Ascending aorta (tissue), 2 donors: Measurements from ENCODE around the gene THNSL1. TPM values are rescaled to one million over a fixed set of nuclear protein-coding genes. Genes with fewer than 3 reads are reported as not detected.
"Not testable (repeated sequence)": the region's sequence is repeated elsewhere in the genome, so short reads cannot be mapped to it uniquely, and the experiment has no call there.

Source experiments
- DNase-seq, 2 donors: peaks; one replicate each; pipeline ENCODE4 v3.0.0-alpha.2; 2019; ENCODE audit warnings: low spot score in 2 of 2
- H3K27ac ChIP-seq, 2 donors: fragments of 200-600 bp; sonication (generic); one replicate each; pipeline ENCODE4 v1.5.1; 2016 to 2017; ENCODE audit warnings: mild to moderate bottlenecking in 1 of 2
- H3K27me3 ChIP-seq: fragments of 200-600 bp; sonication (generic); one replicate; pipeline ENCODE4 v1.5.1; 2017
- H3K36me3 ChIP-seq, 2 donors: fragments of 200-600 bp; sonication (generic); one replicate each; pipeline ENCODE4 v1.5.1; 2016
- H3K4me1 ChIP-seq, 2 donors: fragments of 200-600 bp; sonication (generic); one replicate each; pipeline ENCODE4 v1.5.1; 2016 to 2017; ENCODE audit warnings: mild to moderate bottlenecking in 1 of 2
- H3K4me3 ChIP-seq, 2 donors: fragments of 200-600 bp; sonication (generic); one replicate each; pipeline ENCODE4 v1.5.1; 2016 to 2017; ENCODE audit warnings: mild to moderate bottlenecking in 1 of 2
- H3K9me3 ChIP-seq, 2 donors: fragments of 200-600 bp; sonication (generic); one replicate each; pipeline ENCODE4 v1.5.1; 2016
- intact Hi-C: fragments of 100-400 bp; cut with DNase I; formaldehyde crosslinking; loops from one replicate; pipeline ENCODE4 v1.15.1; 2023
- total RNA-seq: library from RNA; depleted of rRNA; stranded (reverse); fragments of >200 nt; gene quantifications from one replicate; pipeline ENCODE4 v1.1.0, GENCODE V29; 2016
- TF ChIP-seq, protein P1 (sequence below), 3 experiments: fragments of 200-600 bp in 2 of 3; fragments of 450-650 bp in 1 of 3; sonication (generic) in 2 of 3; IDR thresholded peaks; one replicate each; pipeline ENCODE4 v1.5.1; 2016 to 2019; ENCODE audit warnings: antibody characterized with exemption in 3 of 3, mild to moderate bottlenecking in 1 of 3, moderate library complexity in 1 of 3

Gene THNSL1, protein sequence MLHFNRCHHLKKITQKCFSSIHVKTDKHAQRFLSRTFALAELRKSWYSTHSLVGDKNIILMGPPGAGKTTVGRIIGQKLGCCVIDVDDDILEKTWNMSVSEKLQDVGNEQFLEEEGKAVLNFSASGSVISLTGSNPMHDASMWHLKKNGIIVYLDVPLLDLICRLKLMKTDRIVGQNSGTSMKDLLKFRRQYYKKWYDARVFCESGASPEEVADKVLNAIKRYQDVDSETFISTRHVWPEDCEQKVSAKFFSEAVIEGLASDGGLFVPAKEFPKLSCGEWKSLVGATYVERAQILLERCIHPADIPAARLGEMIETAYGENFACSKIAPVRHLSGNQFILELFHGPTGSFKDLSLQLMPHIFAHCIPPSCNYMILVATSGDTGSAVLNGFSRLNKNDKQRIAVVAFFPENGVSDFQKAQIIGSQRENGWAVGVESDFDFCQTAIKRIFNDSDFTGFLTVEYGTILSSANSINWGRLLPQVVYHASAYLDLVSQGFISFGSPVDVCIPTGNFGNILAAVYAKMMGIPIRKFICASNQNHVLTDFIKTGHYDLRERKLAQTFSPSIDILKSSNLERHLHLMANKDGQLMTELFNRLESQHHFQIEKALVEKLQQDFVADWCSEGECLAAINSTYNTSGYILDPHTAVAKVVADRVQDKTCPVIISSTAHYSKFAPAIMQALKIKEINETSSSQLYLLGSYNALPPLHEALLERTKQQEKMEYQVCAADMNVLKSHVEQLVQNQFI
- total RNA-seq, result 0.64 TPM

DNA sequence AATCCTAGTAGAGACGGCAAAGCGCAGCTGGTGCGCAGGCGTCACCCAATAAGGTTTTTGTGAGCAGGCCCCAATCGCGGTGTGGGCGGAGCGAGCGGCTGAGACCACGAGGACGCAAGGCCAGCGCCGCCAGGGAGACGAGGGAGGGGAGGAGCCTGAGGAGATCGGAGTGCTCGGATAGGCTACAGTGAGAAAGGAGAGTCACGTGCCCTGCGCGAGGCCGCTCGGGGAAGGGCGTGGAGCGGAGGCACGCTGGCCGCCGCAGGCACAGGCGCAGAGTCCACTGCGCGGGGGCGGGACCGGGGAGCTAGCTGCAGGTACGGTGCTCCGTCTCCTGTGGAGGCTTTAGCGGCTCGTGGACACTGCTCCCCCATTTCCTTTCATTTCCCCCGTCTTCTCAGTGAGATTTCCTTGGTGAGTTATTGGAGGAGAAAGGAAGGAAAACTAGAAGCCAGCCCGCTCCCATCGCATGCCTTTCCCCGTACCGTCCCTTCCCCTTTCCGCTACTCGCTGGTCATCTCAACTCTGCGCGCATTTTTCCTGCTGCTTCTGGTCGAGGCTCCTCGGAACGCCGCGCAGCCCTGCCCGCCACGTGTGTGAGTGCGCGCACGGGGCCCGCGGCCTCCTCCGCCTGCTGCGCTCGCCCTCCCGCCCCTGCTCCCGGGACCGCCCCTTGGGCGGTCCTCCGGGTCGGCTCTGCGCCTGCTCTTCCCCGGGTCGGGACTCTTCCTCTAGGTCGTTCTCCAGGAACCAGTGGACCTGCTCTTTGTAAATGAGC lies at the start of gene THNSL1:
THNSL1 (plus strand) TSS at position 237 of the 778 bp plus-strand sequence. CDS start 6,612 bp downstream, outside the sequence.
- Histone ChIP-seq H3K4me1 (peaks cover 0 to 9% of the 10 kb centered on the region in 2 donors), H3K27ac (peak within 1 kb of the TSS; percentile 85 to 88), H3K36me3 (no peaks in the 10 kb centered on the region), H3K27me3 (no peaks in the 10 kb centered on the region), H3K9me3 (no peaks in the 10 kb centered on the region), H3K4me3 (peak within 1 kb of the TSS; percentile 74 to 77)
- peak; percentile 97 to 99 for DNase-seq
- intact Hi-C loops, result loop anchor here (1.0 to 5.0 kb wide), 5 partner anchors 46 to 292 kb away; partner anchors contain the start of gene GPR158
- TF ChIP-seq, protein P1, sequence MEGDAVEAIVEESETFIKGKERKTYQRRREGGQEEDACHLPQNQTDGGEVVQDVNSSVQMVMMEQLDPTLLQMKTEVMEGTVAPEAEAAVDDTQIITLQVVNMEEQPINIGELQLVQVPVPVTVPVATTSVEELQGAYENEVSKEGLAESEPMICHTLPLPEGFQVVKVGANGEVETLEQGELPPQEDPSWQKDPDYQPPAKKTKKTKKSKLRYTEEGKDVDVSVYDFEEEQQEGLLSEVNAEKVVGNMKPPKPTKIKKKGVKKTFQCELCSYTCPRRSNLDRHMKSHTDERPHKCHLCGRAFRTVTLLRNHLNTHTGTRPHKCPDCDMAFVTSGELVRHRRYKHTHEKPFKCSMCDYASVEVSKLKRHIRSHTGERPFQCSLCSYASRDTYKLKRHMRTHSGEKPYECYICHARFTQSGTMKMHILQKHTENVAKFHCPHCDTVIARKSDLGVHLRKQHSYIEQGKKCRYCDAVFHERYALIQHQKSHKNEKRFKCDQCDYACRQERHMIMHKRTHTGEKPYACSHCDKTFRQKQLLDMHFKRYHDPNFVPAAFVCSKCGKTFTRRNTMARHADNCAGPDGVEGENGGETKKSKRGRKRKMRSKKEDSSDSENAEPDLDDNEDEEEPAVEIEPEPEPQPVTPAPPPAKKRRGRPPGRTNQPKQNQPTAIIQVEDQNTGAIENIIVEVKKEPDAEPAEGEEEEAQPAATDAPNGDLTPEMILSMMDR (IDR thresholded peaks at IDR 0.05), result no peak

DNA sequence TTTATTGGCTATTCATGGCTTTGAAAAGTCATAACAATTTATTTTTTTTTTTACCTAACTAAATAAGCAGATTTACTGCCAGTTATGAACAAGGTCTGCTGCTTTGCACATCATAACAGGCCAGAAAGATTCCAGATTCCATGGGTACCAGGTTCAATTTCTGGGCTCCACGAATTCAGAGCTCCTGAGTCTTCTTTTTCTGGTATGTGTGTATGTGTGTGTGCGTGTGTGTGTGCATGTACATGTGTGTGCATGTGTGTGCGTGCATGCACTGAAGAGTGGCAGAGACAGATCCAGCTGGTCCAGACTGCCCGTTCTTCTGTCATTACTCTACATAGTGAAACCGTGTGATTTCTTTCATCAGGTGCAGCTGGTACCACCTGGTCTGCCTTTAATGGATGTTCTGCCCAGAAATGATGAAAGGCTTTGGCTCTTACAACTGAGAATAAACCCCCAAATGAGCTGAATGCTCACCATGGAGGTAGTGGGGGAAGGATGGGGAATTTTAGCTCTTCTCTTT lies 49.4 kb upstream of the THNSL1 start:
- no peaks in the 10 kb centered on the region for H3K36me3 ChIP-seq
- no peak overlapping the region for H3K27ac ChIP-seq
- TF ChIP-seq, protein P1 (IDR thresholded peaks at IDR 0.05), result no peak
- H3K4me3 ChIP-seq, result no peak overlapping the region
- H3K27me3 ChIP-seq, result no peaks in the 10 kb centered on the region
- DNase-seq, result no peak
- H3K4me1 ChIP-seq, result no peaks in the 10 kb centered on the region
- intact Hi-C loops, result no loop called here
- no peaks in the 10 kb centered on the region for H3K9me3 ChIP-seq

DNA sequence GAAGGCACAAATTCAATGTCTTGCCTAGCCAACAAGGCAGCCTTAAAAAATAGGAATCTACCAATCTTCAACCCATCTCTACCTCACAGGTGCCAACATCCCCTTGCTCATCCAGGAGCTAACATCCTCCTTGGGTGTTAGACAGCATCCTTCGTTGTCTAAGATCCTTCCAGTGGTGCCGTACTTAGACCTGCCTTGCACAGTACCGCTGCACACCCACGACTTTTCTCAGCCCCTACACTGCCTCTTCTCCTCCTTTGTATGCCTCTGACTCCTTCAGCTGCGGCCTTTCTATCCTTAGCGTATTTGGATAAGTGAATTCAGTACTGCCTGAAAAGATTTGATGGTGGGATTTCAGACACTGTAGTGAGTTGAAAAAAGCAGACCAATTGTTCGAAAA lies 48.1 kb upstream of the THNSL1 start:
- Histone ChIP-seq H3K27ac (no peak overlapping the region), H3K27me3 (no peaks in the 10 kb centered on the region), H3K9me3 (no peaks in the 10 kb centered on the region), H3K4me1 (no peaks in the 10 kb centered on the region), H3K4me3 (no peak overlapping the region), H3K36me3 (no peaks in the 10 kb centered on the region)
- TF ChIP-seq, protein P1 (IDR thresholded peaks at IDR 0.05), result no peak
- intact Hi-C loops, result no loop called here
- no peak for DNase-seq

DNA sequence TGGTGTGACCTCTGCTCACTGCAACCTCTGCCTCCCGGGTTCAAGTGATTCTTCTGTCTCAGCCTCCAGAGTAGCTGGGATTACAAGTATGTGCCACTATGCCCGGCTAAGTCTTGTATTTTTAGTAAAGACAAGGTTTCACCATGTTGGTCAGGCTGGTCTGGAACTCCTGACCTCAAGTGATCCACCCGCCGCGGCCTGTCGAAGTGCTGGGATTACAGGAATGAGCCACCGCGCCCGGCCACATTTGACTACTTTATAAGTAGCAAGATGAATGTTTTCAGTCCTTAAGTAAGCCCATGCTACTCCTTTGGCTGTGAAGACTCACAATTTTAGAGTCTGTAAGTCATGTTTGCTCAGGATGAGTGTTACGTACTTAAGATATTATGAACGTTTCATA lies 47.5 kb upstream of the THNSL1 start:
- H3K36me3 ChIP-seq, H3K4me1 ChIP-seq, intact Hi-C loops, H3K27me3 ChIP-seq, H3K4me3 ChIP-seq, DNase-seq, H3K9me3 ChIP-seq, H3K27ac ChIP-seq: not testable (repeated sequence)

DNA sequence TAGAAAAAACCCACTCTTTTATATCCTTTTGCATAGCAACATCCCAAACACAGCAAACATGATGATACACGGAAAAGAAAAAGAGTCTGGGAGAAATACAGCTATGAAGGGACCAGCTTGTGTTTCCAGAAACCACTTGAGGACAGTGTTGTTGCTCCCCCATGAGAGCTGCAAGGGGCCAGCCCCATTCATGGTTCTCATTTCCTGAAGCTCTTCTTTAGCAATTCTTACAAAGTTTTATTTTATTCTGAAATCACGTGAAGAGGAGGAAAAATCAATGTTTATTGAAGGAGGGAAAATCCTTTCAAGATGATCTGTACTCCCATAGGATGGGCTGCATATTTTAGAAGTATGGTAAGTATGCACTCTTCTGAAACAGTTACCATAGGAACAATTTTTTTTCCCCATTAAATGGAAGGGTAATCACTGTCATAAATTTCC lies 46.6 kb upstream of the THNSL1 start:
- Histone ChIP-seq H3K27ac (no peak overlapping the region), H3K9me3 (no peaks in the 10 kb centered on the region), H3K27me3 (no peaks in the 10 kb centered on the region), H3K4me1 (peaks cover 0 to 3% of the 10 kb centered on the region in 2 donors), H3K36me3 (no peaks in the 10 kb centered on the region), H3K4me3 (no peak overlapping the region)
- TF ChIP-seq, protein P1 (IDR thresholded peaks at IDR 0.05), result no peak
- intact Hi-C loops, result no loop called here
- no peak for DNase-seq
